IPS DF 6.9 (cell line): ENCODE results near the gene PTBP3.

Experiments used
- DNase-seq: peaks from one replicate; pipeline ENCODE4 v3.0.0-alpha.2; 2013; ENCODE audit warnings: low read depth, low spot score
- H3K27ac ChIP-seq: one replicate; pipeline ENCODE4 v1.5.1; 2013; ENCODE audit warnings: low read length, control low read depth
- H3K27me3 ChIP-seq: 2 replicates; pipeline ENCODE4 v1.6.1; 2013; ENCODE audit warnings: mild to moderate bottlenecking, low read length; ENCODE audit not compliant: control insufficient read depth, insufficient read depth
- H3K36me3 ChIP-seq: 2 replicates; pipeline ENCODE4 v1.6.1; 2013; ENCODE audit warnings: low read length; ENCODE audit not compliant: control insufficient read depth, insufficient read depth
- H3K4me1 ChIP-seq: 2 replicates; pipeline ENCODE4 v1.6.1; 2013; ENCODE audit warnings: low read length; ENCODE audit not compliant: control insufficient read depth, insufficient read depth
- H3K4me3 ChIP-seq: 2 replicates; pipeline ENCODE4 v1.5.1; 2013; ENCODE audit warnings: mild to moderate bottlenecking, low read length
- H3K9me3 ChIP-seq: 2 replicates; pipeline ENCODE4 v1.6.1; 2013; ENCODE audit warnings: low read length, inconsistent platforms; ENCODE audit not compliant: control insufficient read depth, insufficient read depth
- WGBS: extraction: QIAGEN DNeasy Blood & Tissue Kit; methylation state at CpG from one replicate; pipeline ENCODE4 v1.1.7; 2013; ENCODE audit warnings: mixed read lengths, missing lambda C conversion rate; ENCODE audit not compliant: insufficient read length, insufficient coverage; 5-methylcytosine and 5-hydroxymethylcytosine counted together

PTBP3 gene

GRCh38 chr9:112174222-112174964, 159.0 kb downstream of the PTBP3 start:
- no CpG with 5 or more reads among the region's 42 CpGs for WGBS
- Histone ChIP-seq H3K36me3 (no peaks in the 10 kb centered on the region), H3K9me3 (no peaks in the 10 kb centered on the region), H3K4me1 (peaks cover 1% of the 10 kb centered on the region; the same call in 1 of the 2 replicates), H3K4me3 (peak overlapping the region; percentile 58; the same call in 1 of the 2 replicates), H3K27ac (no peak overlapping the region), H3K27me3 (no peaks in the 10 kb centered on the region; the same call in 1 of the 2 replicates)
- no peak for DNase-seq

- no peak overlapping the region for H3K4me3 ChIP-seq
- no CpG with 5 or more reads among the region's 18 CpGs for WGBS
- peaks cover 1% of the 10 kb centered on the region; the same call in 1 of the 2 replicates for H3K4me1 ChIP-seq
- DNase-seq: no peak
- H3K9me3 ChIP-seq: no peaks in the 10 kb centered on the region
- no peaks in the 10 kb centered on the region for H3K36me3 ChIP-seq
- H3K27ac ChIP-seq: no peak overlapping the region
- H3K27me3 ChIP-seq: no peaks in the 10 kb centered on the region; the same call in 1 of the 2 replicates
Observed at GRCh38 chr9:112173489-112174221, 159.8 kb downstream of the PTBP3 start.

- no peak overlapping the region for H3K27ac ChIP-seq
- H3K4me3 ChIP-seq: no peak overlapping the region
- DNase-seq: no peak
- no peaks in the 10 kb centered on the region; the same call in 1 of the 2 replicates for H3K27me3 ChIP-seq
- peaks cover 3% of the 10 kb centered on the region; the same call in 1 of the 2 replicates for H3K4me1 ChIP-seq
- WGBS: no CpG with 5 or more reads among the region's 5 CpGs
- H3K9me3 ChIP-seq: no peaks in the 10 kb centered on the region
- H3K36me3 ChIP-seq: no peaks in the 10 kb centered on the region
Observed at GRCh38 chr9:112170968-112171367, 162.5 kb downstream of the PTBP3 start.

DNA sequence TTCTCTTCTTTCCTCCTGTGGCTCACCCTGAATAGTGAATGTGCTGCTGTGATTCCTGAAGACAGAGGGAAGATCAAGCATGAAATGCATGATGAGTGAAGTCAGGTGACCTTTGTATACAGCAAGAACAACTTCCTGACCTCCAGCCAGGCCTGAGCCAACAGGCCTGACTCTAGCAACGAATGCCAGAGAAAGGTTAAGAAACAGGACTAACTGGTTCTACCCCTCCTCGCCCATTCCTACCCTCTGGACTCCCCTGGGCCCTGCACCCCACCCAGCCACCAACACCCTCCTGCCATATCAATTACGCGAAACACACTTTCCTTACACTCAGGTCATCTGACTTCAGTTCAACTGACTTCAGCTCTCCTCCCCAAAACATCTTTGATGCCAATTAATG, 163.2 kb downstream of the PTBP3 start:
- Histone ChIP-seq H3K4me1 (peaks cover 3% of the 10 kb centered on the region; the same call in 1 of the 2 replicates), H3K9me3 (no peaks in the 10 kb centered on the region), H3K4me3 (no peak overlapping the region), H3K27me3 (no peaks in the 10 kb centered on the region), H3K36me3 (no peaks in the 10 kb centered on the region), H3K27ac (no peak overlapping the region)
- no peak for DNase-seq
- no CpG with 5 or more reads among the region's 4 CpGs for WGBS

GRCh38 chr9:112169368-112169767, 164.1 kb downstream of the PTBP3 start:
- no CpG with 5 or more reads among the region's 6 CpGs for WGBS
- Histone ChIP-seq H3K4me3 (no peak overlapping the region), H3K27ac (no peak overlapping the region), H3K27me3 (no peaks in the 10 kb centered on the region), H3K4me1 (peaks cover 3% of the 10 kb centered on the region; the same call in 1 of the 2 replicates), H3K36me3 (no peaks in the 10 kb centered on the region), H3K9me3 (no peaks in the 10 kb centered on the region)
- no peak for DNase-seq

DNA sequence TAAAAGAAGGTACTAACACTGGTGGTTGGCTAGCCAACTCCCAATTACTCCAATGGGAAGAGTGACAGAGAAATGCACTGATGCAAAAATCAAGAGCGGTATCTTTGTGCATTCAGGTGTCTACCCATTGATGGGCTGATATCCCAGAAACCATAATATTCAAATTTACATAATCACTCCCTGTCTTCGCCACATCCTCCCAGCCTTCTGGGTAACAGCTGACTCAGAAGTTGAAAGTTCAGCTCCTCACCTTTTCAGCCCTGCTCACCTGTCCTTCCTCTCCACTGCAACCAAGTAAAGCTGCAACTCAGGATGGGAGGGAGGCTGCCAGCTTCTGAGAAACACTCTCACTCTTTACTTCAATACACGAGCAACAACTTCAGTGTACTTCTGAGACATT, 165.2 kb downstream of the PTBP3 start:
- no peaks in the 10 kb centered on the region for H3K27me3 ChIP-seq

More for the DNA sequence above, 165.2 kb downstream of the PTBP3 start:
- no peak overlapping the region for H3K4me3 ChIP-seq
- no CpG with 5 or more reads among the region's 3 CpGs for WGBS
- H3K27ac ChIP-seq: no peak overlapping the region
- H3K9me3 ChIP-seq: no peaks in the 10 kb centered on the region
- no peak for DNase-seq
- H3K36me3 ChIP-seq: no peaks in the 10 kb centered on the region
- peaks cover 2% of the 10 kb centered on the region; the same call in 1 of the 2 replicates for H3K4me1 ChIP-seq
